ENCODE measurements around the gene POU2AF2.

DNA sequence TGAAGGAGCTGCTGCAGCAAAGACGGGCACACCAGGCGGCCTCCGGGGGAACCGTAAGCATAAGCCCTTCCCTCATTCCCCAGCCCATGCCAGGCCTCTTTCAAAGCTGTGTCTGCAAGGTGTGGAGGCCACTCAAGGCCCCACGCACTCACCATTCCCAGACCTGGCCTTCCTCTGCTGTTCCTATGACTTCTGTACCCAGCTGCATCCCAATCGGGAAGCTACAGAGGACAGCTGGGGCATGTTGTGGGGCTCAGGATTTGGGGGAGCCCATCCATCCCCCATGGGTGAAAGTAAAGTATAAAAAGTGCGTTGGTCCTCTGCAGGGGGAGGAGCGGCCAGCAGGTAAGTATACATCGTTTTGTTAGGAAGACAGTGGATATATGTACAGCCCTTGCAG is 55.0 kb downstream of the POU2AF2 start:
- TF ChIP-seq EP300 (conservative IDR thresholded peaks at IDR 0.05; ENCODE audit: poor library complexity, severe bottlenecking), result no peak
- TF ChIP-seq, protein P1, sequence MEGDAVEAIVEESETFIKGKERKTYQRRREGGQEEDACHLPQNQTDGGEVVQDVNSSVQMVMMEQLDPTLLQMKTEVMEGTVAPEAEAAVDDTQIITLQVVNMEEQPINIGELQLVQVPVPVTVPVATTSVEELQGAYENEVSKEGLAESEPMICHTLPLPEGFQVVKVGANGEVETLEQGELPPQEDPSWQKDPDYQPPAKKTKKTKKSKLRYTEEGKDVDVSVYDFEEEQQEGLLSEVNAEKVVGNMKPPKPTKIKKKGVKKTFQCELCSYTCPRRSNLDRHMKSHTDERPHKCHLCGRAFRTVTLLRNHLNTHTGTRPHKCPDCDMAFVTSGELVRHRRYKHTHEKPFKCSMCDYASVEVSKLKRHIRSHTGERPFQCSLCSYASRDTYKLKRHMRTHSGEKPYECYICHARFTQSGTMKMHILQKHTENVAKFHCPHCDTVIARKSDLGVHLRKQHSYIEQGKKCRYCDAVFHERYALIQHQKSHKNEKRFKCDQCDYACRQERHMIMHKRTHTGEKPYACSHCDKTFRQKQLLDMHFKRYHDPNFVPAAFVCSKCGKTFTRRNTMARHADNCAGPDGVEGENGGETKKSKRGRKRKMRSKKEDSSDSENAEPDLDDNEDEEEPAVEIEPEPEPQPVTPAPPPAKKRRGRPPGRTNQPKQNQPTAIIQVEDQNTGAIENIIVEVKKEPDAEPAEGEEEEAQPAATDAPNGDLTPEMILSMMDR (IDR thresholded peaks at IDR 0.05; ENCODE audit: poor library complexity, severe bottlenecking), result no peak
